ENCODE measurements around the gene CAMK2N1. TPM values are rescaled to one million over a fixed set of nuclear protein-coding genes. Genes with fewer than 3 reads are reported as not detected.
A peak's percentile ranks its signal among the peaks of the same experiment; 100 is the strongest.
"Not testable (repeated sequence)": the region's sequence is repeated elsewhere in the genome, so short reads cannot be mapped to it uniquely, and the experiment has no call there.

Gene CAMK2N1
- total RNA-seq, 1 donor from 2014 or later = 10.0 TPM

DNA sequence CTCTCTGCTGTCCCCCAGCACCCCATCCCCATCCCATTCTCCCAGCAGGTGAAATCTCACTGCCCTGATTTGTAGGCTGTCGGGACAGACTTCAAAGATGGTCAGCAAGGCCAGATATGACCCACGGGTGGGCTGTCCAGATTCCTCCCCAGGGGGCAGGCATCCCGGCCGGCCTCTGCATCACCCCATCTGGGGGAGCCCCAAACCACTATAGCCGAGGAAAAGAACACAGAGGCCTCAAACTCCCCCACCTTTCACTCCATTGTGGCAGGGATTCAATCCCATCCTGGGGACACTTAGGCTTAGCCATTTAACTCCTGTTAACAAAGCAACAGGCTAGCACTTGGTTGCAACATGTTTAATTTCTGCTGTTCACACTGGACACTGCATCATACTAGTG, 13.1 kb upstream of the CAMK2N1 start:
- ATAC-seq (ENCODE audit: poor library complexity) (no peak), DNase-seq (no peak)
- intact Hi-C loops (cut with DNase I) = loop anchor here (10.0 kb wide), 2 partner anchors 404 to 584 kb away; no protein-coding TSS in a partner anchor

- ATAC-seq (ENCODE audit: poor library complexity) (no peak), DNase-seq (no peak)
- intact Hi-C loops (cut with DNase I) = loop anchor here (10.0 kb wide), 2 partner anchors 403 to 583 kb away; no protein-coding TSS in a partner anchor
Measured at GRCh38 chr1:20498116-20498515, 12.1 kb upstream of the CAMK2N1 start.

GRCh38 chr1:20497506-20497905, 11.5 kb upstream of the CAMK2N1 start:
- intact Hi-C loops (cut with DNase I) = loop anchor here (10.0 kb wide), 2 partner anchors 403 to 583 kb away; no protein-coding TSS in a partner anchor
- ATAC-seq (ENCODE audit: poor library complexity) (no peak), DNase-seq (no peak)

DNA sequence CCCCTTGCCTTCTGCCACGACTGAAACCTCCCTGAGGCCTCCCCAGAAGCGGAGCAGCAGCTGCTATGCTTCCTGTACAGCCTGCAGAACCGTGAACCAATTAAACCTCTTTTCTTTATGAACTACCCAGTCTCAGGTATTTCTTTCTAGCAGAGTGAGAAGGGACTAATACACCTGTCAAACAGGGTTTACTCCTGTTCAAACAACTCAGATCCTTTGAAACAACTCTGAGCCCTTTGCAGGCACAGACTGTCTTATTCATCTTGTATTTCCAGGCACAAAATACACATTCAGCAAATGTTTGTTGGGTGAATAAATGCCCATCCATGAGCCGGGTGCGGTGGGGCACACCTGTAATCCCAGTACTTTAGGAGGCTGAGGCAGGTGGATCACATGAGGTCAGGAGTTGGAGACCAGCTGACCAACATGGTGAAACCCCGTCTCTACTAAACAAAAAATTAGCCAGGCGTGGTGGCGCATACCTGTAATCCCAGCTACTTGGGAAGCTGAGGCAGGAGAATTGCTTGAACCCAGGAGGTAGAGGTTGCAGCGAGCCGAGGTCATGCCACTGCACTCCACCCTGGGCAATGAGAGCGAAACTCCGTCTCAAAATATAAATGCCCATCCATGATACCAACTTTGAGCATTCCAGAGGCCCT, 10.8 kb upstream of the CAMK2N1 start:
- intact Hi-C loops (cut with DNase I) = loop anchor here (10.0 kb wide), 2 partner anchors 402 to 582 kb away; no protein-coding TSS in a partner anchor
- DNase-seq; ATAC-seq (ENCODE audit: poor library complexity): not testable (repeated sequence)

- no peak for ATAC-seq (ENCODE audit: poor library complexity)
- intact Hi-C loops (cut with DNase I) = loop anchor here (10.0 kb wide), 2 partner anchors 401 to 581 kb away; no protein-coding TSS in a partner anchor
Measured at GRCh38 chr1:20496241-20496661, 10.2 kb upstream of the CAMK2N1 start.

DNA sequence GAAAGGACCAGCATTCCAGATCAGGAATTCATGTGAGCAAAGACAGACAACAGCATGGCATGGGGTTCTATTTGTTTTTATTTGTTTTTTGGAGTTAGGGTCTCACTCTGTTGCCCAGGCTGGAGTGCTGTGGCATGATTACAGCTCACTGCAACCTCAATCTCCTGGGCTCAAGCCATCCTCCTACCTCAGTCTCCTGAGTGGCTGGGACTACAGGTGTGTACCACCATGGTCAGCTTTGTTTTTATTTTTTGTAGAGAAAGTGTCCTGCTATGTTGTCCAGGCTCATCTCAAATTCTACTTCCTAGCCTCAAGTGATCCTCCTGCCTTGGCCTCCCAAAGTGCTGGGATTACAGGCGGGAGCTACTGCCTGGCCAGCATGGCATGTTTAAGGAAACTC, 9.7 kb upstream of the CAMK2N1 start:
- intact Hi-C loops (cut with DNase I) = loop anchor here (10.0 kb wide), 2 partner anchors 401 to 581 kb away; no protein-coding TSS in a partner anchor
- DNase-seq (no peak), ATAC-seq (ENCODE audit: poor library complexity) (no peak)

More at GRCh38 chr1:20496241-20496661, 10.2 kb upstream of the CAMK2N1 start:
- no peak for DNase-seq

DNA sequence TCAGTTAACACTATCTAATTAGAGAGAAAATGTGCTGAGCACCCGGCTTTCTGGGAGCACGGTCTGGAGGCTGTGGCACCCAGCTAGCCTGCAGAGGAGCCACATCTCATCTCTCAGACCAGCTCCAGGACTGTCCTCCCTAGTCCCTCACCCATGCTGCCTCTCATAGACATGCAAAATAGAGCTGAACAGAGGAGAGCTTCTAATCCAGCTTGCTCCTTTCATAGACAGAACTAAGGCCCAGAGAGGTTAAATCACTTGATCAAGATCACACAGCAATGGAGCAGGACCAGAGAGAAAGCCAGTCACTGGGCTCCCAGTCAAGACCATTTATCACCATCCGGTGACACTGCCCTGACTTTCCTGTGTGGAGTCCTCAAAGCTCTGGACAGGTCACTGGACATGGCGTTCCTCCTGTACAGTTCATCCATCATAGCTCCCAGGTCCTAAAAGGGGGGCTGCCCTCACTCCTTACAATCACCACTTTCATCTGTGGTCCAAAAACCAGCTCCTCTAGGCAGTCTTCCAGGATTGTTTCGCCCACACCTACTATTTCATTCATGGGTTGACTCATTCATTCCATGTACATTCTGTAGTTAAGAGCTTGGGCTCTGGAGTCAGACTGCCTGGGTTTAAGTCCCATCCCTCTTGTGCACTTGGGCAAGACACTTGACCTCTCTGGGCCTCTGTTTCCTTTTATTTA, 8.8 kb upstream of the CAMK2N1 start:
- DNase-seq = no peak
- ATAC-seq (ENCODE audit: poor library complexity) = no peak
- intact Hi-C loops (cut with DNase I) = loop anchor here (5.0 to 10.0 kb wide), 3 partner anchors 132 to 580 kb away; no protein-coding TSS in a partner anchor

DNA sequence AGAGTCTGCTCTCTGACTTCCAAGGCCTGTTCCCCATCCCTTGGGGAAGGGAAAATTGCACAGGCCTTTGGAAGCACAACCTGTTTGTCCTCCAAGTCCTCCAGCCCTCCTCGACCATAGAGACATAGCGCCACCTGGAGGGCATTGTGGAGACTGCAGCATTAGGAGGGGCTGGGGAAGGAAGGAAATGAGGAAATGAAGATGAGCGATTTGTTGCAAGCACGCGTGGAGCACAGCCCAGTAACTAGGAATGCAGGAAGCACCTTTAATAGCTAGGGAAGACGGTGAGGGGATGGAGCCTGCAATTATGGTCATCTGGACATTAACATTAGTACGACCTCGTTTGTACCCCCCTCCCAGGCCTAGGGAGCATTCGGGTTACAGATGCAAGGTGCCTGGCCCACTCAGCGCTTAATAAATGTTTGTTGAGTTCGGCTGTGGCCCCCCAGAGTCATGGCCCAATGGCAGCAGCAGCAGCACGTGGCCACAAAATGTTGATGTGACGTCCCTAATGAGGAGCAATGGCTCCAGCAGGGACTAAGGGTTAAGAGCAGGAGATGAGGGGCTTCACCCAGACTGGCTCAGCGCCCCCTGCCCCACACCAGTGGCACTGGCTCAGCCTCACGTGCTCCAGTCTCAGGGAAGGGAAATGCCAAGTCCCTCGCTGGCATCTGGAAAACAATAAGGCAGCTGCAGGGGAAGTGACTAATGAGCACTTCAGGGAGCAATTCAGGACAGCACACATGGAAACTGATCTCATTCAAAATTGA, 8.0 kb upstream of the CAMK2N1 start:
- intact Hi-C loops (cut with DNase I) = loop anchor here (2.0 to 10.0 kb wide), 4 partner anchors 132 to 579 kb away; no protein-coding TSS in a partner anchor
- DNase-seq (peak; percentile 92), ATAC-seq (ENCODE audit: poor library complexity) (peak; percentile 88)

GRCh38 chr1:20493309-20493708, 7.3 kb upstream of the CAMK2N1 start:
- DNase-seq (no peak), ATAC-seq (ENCODE audit: poor library complexity) (peak; percentile 41)
- intact Hi-C loops (cut with DNase I) = loop anchor here (2.0 to 10.0 kb wide), 4 partner anchors 131 to 579 kb away; no protein-coding TSS in a partner anchor

DNA sequence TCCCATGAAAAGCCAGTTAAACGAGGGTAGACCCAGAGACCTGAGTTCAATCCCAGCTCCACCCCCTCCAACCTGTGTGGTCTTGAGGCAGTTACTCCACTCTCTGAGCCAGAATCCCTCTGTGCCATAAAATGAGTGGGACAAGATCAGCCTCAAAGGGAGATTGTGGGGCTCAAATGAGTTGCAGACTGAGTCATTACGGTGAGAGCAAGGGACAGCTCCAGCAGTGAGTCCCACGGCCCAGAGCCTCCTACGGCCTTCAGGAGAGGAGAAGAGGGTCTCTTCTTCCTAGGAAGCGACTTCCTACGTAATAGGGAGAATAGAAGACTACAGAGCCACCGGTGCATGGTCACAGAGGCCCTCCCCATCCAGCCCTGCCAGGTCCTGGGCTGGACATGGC, 6.7 kb upstream of the CAMK2N1 start:
- DNase-seq = no peak
- ATAC-seq (ENCODE audit: poor library complexity) = no peak
- intact Hi-C loops (cut with DNase I) = loop anchor here (2.0 to 10.0 kb wide), 4 partner anchors 130 to 578 kb away; no protein-coding TSS in a partner anchor

DNA sequence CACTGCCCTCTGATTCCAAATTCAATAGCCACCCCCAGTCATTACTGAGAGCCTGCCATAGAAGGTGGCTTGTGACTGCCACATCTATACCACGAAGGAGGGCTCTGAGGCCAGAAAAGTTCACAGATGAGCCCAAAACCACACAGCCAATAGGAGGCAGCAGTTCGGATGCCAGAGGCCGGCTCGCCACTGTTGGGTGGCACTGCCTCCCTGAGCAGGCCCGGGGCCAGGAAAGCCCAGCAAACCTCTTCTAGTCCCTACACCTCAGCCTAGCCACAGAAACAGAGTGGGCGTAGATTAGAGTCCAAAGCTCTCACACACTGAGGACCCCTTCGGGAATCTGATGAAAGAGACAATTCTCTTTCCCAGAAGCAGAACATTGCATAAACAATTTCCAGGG, 5.9 kb upstream of the CAMK2N1 start:
- ATAC-seq (ENCODE audit: poor library complexity) = no peak
- intact Hi-C loops (cut with DNase I) = loop anchor here (2.0 to 10.0 kb wide), 4 partner anchors 130 to 577 kb away; no protein-coding TSS in a partner anchor
- no peak for DNase-seq

DNA sequence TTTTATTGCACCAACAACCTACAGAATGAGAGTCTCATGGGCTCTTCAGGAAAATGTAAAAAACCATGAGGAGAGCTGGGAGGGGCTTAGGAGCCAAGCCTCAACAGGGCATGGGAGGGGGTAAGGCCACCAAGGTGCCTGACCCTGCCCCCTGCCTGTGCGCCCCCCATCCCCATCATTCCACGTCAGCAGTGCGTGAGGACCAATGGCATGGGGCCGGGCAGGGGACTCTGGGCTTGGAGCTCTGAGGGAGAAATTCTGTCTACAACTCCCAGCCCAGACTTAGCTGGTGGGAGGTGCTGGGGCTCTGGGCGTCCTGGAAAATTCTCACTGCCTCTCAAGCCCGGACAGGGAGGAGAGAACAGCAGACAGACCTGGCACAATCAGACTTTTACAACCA, 5.2 kb upstream of the CAMK2N1 start:
- intact Hi-C loops (cut with DNase I) = loop anchor here (5.0 to 10.0 kb wide), 3 partner anchors 129 to 576 kb away; no protein-coding TSS in a partner anchor
- ATAC-seq (ENCODE audit: poor library complexity) = no peak
- DNase-seq = no peak

DNA sequence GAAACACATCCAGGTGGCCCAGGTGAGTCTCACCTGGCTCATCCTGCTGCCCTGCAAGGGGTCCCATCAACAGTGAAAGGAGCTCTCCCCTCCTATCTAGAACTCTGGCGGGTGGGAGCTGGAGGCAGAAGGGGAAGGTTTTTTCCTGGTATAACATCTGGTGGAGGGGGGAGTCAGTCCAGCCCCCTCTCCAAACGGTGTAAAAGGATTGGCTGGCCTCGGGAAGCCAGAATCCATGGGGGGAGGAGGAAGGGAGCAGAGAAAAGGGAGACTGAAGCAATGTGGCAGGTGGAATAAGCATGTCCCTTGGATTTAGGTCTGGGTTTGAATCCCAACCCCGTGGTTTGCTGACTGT, 1.2 kb upstream of the CAMK2N1 start:
- intact Hi-C loops (cut with DNase I) = no loop called here
- no peak for ATAC-seq (ENCODE audit: poor library complexity)
- DNase-seq = no peak

- DNase-seq (peak; percentile 84), ATAC-seq (ENCODE audit: poor library complexity) (peak; percentile 84)
- intact Hi-C loops (cut with DNase I) = no loop called here
Measured at GRCh38 chr1:20486457-20487235, 636 bp upstream of the CAMK2N1 start.

DNA sequence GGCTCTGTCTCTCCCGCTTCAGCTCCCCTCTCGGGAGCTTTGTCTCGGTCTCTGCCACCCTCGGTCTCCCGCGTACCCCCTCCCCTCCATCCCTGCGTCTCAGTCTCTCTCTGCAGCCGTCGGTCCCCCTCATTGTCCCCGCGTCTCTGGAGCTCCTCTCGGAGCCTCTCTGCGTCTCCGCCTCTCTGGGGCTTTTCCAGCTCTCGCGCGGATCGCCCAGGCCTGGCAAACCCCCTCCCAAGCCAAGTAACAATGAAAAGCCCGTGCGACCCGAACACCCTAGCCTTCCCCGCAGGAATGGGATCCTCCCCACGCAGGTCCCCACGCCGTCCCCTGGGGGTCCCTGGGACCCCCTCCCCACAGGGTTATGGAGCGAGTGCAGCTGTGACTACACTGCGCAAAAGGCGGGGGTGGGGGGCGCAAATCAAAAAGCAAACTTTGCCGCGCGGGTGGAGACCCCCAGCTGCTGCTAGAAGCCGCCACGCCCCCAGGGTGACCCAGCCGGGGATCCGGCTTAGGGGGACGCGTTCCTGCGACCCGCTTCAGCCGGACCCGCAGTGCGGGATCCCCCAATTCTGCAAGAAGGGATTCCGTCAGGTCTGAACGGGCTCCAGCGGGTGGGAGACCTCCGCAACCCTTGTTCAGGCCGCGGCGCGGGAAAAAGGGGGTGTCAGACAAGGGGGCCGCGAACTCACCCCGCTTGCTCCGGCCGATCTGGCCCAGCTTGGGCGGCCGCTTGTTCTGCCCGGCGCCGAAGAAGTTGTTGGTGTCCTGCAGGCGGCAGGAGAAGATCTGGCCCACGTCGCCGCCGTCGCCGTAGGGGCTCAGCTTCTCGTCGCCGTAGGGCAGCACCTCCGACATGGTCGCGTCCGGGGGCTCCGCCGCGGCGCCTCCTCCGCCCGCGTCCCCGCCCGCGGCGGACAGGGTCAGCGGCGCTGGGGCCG, 1.2 kb downstream of the CAMK2N1 start:
- DNase-seq = no peak
- intact Hi-C loops (cut with DNase I) = no loop called here
- no peak for ATAC-seq (ENCODE audit: poor library complexity)

GRCh38 chr1:20483833-20484518, 2.0 kb downstream of the CAMK2N1 start:
- intact Hi-C loops (cut with DNase I) = no loop called here
- DNase-seq (no peak), ATAC-seq (ENCODE audit: poor library complexity) (no peak)
